ENCODE results near the gene AOC2.

Gene AOC2

DNA sequence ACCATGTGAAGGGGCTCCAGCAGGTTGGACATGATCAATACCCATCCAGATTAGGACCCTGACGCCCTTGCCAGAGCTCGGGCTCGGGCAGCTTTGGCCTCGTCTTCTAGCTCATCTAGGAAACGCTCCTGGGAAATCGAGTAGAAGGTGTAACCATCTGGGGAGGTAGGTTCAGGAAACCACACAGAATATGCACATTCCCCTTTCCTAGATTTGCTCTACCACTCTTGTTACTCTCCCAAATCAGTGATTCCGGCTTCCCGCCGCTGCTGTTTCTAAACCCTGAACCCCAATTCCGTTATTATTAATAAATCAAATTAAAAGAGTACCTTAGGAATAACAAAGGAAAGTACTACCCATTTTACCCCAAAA is 46.4 kb upstream of the AOC2 start:
- Histone ChIP-seq H3K27me3 (ENCODE audit: insufficient read depth, low read length, poor library complexity) (no peaks in the 10 kb centered on the region), H3K27ac (ENCODE audit: low read depth, low read length) (no peak overlapping the region), H2BK120ac (ENCODE audit: low read depth, low read length) (no peak overlapping the region), H3K23ac (ENCODE audit: low read length) (no peak overlapping the region), H3K79me1 (ENCODE audit: low read length) (peaks cover 7% of the 10 kb centered on the region), H2BK5ac (ENCODE audit: low read length) (no peak overlapping the region), H2BK15ac (replicated peaks; ENCODE audit: low read depth) (no peak overlapping the region), H3K79me2 (ENCODE audit: control insufficient read depth, insufficient read depth, low read length) (no peaks in the 10 kb centered on the region), H2AK5ac (ENCODE audit: low read length) (no peak overlapping the region), H3K18ac (ENCODE audit: low read length) (no peak overlapping the region), H4K5ac (ENCODE audit: low read length) (no peak overlapping the region), H3K4me3 (ENCODE audit: low read length) (peak overlapping the region; percentile 73), H3K4me2 (ENCODE audit: low read length) (peak overlapping the region; percentile 67), H3K56ac (ENCODE audit: low read length) (peak overlapping the region; percentile 97), H3K36me3 (ENCODE audit: control insufficient read depth, insufficient read depth, low read length) (no peaks in the 10 kb centered on the region), H3K9ac (ENCODE audit: low read length) (peak overlapping the region; percentile 94), H3K4me1 (ENCODE audit: control insufficient read depth, low read depth, low read length) (peaks cover 6% of the 10 kb centered on the region), H3K4ac (ENCODE audit: low read depth, low read length) (no peak overlapping the region), H4K8ac (ENCODE audit: low read depth, low read length) (no peak overlapping the region)
- no CpG with 5 or more reads among the region's 10 CpGs for WGBS (ENCODE audit: extremely low coverage, insufficient coverage, low lambda C conversion rate)
- DNase-seq = no peak

DNA sequence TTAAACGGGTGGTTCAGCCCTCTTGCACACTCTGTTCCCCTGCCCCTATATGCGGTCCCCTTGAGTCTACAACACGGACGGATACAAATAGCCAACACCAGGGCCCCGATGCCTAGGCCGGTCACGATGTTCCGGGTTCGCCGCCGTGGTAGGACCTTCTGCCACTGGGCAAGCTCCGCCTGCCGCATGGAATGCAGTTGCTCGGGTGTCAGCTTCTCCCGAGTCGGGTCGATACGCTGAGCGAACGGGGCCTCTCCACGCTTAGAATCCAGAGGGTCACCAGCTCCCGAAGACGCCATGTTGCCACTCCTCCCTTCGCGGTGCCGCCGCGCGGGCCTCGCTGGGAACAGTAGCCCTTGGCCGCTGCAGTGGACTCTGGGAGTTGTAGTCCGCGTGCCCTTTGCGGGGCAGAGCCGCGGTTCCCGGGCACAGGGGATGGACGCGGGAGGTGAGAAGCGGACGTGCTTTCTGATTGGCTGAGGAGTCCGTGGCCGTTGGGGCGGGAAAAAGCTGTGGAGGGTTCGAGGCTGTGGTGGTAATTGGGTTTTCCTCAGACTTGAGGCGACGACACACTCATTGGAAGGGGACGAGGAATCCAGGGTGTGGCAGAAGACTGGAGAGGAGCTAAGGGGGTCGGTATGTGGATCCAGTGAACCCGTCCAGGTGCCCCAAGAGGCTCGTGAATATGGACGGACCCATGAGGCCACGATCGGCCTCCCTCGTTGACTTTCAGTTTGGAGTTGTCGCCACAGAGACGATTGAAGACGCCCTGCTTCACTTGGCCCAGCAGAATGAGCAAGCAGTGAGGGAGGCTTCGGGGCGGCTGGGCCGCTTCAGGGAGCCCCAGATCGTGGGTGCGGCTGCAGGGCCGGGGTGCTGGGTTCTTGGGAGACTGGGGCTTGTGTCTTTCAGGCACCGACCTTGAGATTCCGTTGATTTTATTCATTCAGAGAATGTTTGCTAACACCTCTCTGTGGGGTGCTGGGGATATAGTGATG is 45.7 kb upstream of the AOC2 start, which contains the start of the genes CNTD1 and COA3:
Gene CNTD1 (plus strand): TSS at position 479 of the 998 bp plus-strand sequence. CDS start 207 bp downstream, at position 686.
Gene COA3 (minus strand): TSS at position 322 of the 998 bp plus-strand sequence. CDS start 23 bp downstream, at position 299.
- H4K5ac ChIP-seq (ENCODE audit: low read length) = no peak within 1 kb of the TSS
- peak within 1 kb of the TSS; percentile 73 for H3K4me3 ChIP-seq (ENCODE audit: low read length)
- no peak within 1 kb of the TSS for H2AK5ac ChIP-seq (ENCODE audit: low read length)
- no peak within 1 kb of the TSS for H2BK15ac ChIP-seq (replicated peaks; ENCODE audit: low read depth)
- H3K4me1 ChIP-seq (ENCODE audit: control insufficient read depth, low read depth, low read length) = peaks cover 6% of the 10 kb centered on the region
- H4K8ac ChIP-seq (ENCODE audit: low read depth, low read length) = no peak within 1 kb of the TSS
- no peaks in the 10 kb centered on the region for H3K79me2 ChIP-seq (ENCODE audit: control insufficient read depth, insufficient read depth, low read length)
- H3K36me3 ChIP-seq (ENCODE audit: control insufficient read depth, insufficient read depth, low read length) = no peaks in the 10 kb centered on the region
- peak within 1 kb of the TSS; percentile 97 for H3K56ac ChIP-seq (ENCODE audit: low read length)
- H3K27me3 ChIP-seq (ENCODE audit: insufficient read depth, low read length, poor library complexity) = no peaks in the 10 kb centered on the region
- H3K23ac ChIP-seq (ENCODE audit: low read length) = no peak within 1 kb of the TSS
- peaks cover 7% of the 10 kb centered on the region for H3K79me1 ChIP-seq (ENCODE audit: low read length)
- no peak within 1 kb of the TSS for H2BK120ac ChIP-seq (ENCODE audit: low read depth, low read length)
- DNase-seq = peak; percentile 94
- no peak within 1 kb of the TSS for H3K27ac ChIP-seq (ENCODE audit: low read depth, low read length)
- H3K9ac ChIP-seq (ENCODE audit: low read length) = peak within 1 kb of the TSS; percentile 94
- whole genome bisulfite sequencing (ENCODE audit: extremely low coverage, insufficient coverage, low lambda C conversion rate) = no CpG with 5 or more reads among the region's 66 CpGs
- no peak within 1 kb of the TSS for H3K18ac ChIP-seq (ENCODE audit: low read length)
- peak within 1 kb of the TSS; percentile 67 for H3K4me2 ChIP-seq (ENCODE audit: low read length)
- H3K4ac ChIP-seq (ENCODE audit: low read depth, low read length) = no peak within 1 kb of the TSS
- H2BK5ac ChIP-seq (ENCODE audit: low read length) = no peak within 1 kb of the TSS

DNA sequence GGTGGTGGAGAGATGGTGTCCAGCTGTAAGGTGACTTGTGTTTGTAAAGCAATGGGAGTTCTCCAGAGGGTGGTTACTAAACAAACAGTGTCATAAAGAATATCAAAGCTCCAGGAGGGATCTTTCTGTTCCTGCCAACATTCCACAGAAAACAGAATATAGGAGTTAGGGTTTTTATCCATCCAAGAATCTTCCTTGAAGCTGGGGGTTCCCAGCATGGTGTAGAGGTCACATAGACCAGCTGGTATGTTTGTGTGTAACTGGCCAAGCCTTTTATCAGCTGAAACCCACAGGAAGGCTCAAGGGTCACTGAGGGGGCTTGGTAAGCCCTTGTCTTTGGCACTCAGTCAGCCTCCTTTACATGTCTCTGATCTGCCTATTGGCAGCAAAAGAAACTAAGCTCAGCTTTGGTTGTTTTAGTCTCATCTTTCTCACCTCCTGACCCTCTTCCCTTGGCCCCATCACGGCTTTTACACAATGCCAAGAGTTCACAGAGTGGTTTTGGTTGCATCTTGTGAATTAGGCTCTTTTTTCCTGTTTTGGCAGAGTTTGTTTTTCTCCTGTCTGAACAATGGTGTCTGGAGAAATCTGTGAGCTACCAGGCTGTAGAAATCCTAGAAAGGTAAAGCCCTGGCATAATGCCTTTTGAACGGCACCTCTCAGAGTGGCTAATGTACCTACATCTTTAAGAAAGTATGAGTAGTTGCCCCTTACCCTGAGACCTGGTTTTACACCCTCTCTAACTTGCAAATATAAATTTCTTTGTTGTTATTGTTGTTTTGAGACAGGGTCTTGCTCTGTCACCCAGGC is 41.1 kb upstream of the AOC2 start:
- Histone ChIP-seq H3K4me2 (ENCODE audit: low read length) (no peak overlapping the region), H2AK5ac (ENCODE audit: low read length) (no peak overlapping the region), H3K27me3 (ENCODE audit: insufficient read depth, low read length, poor library complexity) (no peaks in the 10 kb centered on the region), H4K8ac (ENCODE audit: low read depth, low read length) (no peak overlapping the region), H3K79me2 (ENCODE audit: control insufficient read depth, insufficient read depth, low read length) (no peaks in the 10 kb centered on the region), H2BK120ac (ENCODE audit: low read depth, low read length) (no peak overlapping the region), H3K9ac (ENCODE audit: low read length) (no peak overlapping the region), H3K36me3 (ENCODE audit: control insufficient read depth, insufficient read depth, low read length) (no peaks in the 10 kb centered on the region), H3K79me1 (ENCODE audit: low read length) (no peaks in the 10 kb centered on the region), H3K18ac (ENCODE audit: low read length) (no peak overlapping the region), H3K4ac (ENCODE audit: low read depth, low read length) (no peak overlapping the region), H3K27ac (ENCODE audit: low read depth, low read length) (no peak overlapping the region), H2BK5ac (ENCODE audit: low read length) (no peak overlapping the region), H3K56ac (ENCODE audit: low read length) (no peak overlapping the region), H4K5ac (ENCODE audit: low read length) (no peak overlapping the region), H3K4me3 (ENCODE audit: low read length) (no peak overlapping the region), H3K23ac (ENCODE audit: low read length) (no peak overlapping the region), H2BK15ac (replicated peaks; ENCODE audit: low read depth) (no peak overlapping the region), H3K4me1 (ENCODE audit: control insufficient read depth, low read depth, low read length) (no peaks in the 10 kb centered on the region)
- DNase-seq = no peak
- no CpG with 5 or more reads among the region's 2 CpGs for WGBS (ENCODE audit: extremely low coverage, insufficient coverage, low lambda C conversion rate)

DNA sequence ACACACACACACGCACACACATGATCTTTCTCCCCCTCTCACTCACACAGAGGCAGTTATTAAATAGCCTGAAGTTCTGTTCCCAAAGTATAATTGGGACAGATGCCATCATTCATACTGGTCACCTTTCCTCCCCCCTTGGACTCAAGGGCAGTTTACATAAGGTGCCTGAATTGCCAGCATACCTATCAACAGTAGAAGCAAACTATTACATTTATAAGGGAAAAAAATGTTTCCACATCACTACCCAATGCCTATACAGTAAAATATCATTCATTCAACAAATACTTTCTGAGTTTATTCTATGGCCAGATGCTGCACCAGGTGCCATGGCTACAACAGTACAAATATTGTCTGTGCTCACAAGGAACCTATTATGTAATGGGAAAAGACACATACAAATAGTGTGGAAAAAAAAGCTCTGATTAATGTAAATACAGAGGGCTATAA is 39.4 kb upstream of the AOC2 start:
- no peak overlapping the region for H3K56ac ChIP-seq (ENCODE audit: low read length)
- WGBS (ENCODE audit: extremely low coverage, insufficient coverage, low lambda C conversion rate) = no CpG with 5 or more reads among the region's 1 CpG
- no peak overlapping the region for H3K4me3 ChIP-seq (ENCODE audit: low read length)
- H3K4me1 ChIP-seq (ENCODE audit: control insufficient read depth, low read depth, low read length) = no peaks in the 10 kb centered on the region
- H2AK5ac ChIP-seq (ENCODE audit: low read length) = no peak overlapping the region
- DNase-seq = no peak
- H3K27me3 ChIP-seq (ENCODE audit: insufficient read depth, low read length, poor library complexity) = no peaks in the 10 kb centered on the region
- no peak overlapping the region for H3K18ac ChIP-seq (ENCODE audit: low read length)
- no peak overlapping the region for H3K4me2 ChIP-seq (ENCODE audit: low read length)
- H3K4ac ChIP-seq (ENCODE audit: low read depth, low read length) = no peak overlapping the region
- H4K5ac ChIP-seq (ENCODE audit: low read length) = no peak overlapping the region
- no peaks in the 10 kb centered on the region for H3K36me3 ChIP-seq (ENCODE audit: control insufficient read depth, insufficient read depth, low read length)
- no peak overlapping the region for H3K9ac ChIP-seq (ENCODE audit: low read length)
- H3K79me1 ChIP-seq (ENCODE audit: low read length) = no peaks in the 10 kb centered on the region
- no peaks in the 10 kb centered on the region for H3K79me2 ChIP-seq (ENCODE audit: control insufficient read depth, insufficient read depth, low read length)
- H3K23ac ChIP-seq (ENCODE audit: low read length) = no peak overlapping the region
- no peak overlapping the region for H2BK15ac ChIP-seq (replicated peaks; ENCODE audit: low read depth)
- no peak overlapping the region for H3K27ac ChIP-seq (ENCODE audit: low read depth, low read length)
- H2BK120ac ChIP-seq (ENCODE audit: low read depth, low read length) = no peak overlapping the region
- H2BK5ac ChIP-seq (ENCODE audit: low read length) = no peak overlapping the region
- no peak overlapping the region for H4K8ac ChIP-seq (ENCODE audit: low read depth, low read length)

- Histone ChIP-seq H3K18ac (ENCODE audit: low read length) (no peak overlapping the region), H3K79me2 (ENCODE audit: control insufficient read depth, insufficient read depth, low read length) (no peaks in the 10 kb centered on the region), H3K23ac (ENCODE audit: low read length) (no peak overlapping the region), H3K4ac (ENCODE audit: low read depth, low read length) (no peak overlapping the region), H2AK5ac (ENCODE audit: low read length) (no peak overlapping the region), H3K36me3 (ENCODE audit: control insufficient read depth, insufficient read depth, low read length) (no peaks in the 10 kb centered on the region), H3K27ac (ENCODE audit: low read depth, low read length) (no peak overlapping the region), H4K8ac (ENCODE audit: low read depth, low read length) (no peak overlapping the region), H3K9ac (ENCODE audit: low read length) (no peak overlapping the region), H2BK15ac (replicated peaks; ENCODE audit: low read depth) (no peak overlapping the region), H3K27me3 (ENCODE audit: insufficient read depth, low read length, poor library complexity) (no peaks in the 10 kb centered on the region), H2BK5ac (ENCODE audit: low read length) (no peak overlapping the region), H4K5ac (ENCODE audit: low read length) (no peak overlapping the region), H2BK120ac (ENCODE audit: low read depth, low read length) (no peak overlapping the region), H3K56ac (ENCODE audit: low read length) (no peak overlapping the region), H3K4me2 (ENCODE audit: low read length) (no peak overlapping the region), H3K79me1 (ENCODE audit: low read length) (no peaks in the 10 kb centered on the region), H3K4me1 (ENCODE audit: control insufficient read depth, low read depth, low read length) (no peaks in the 10 kb centered on the region), H3K4me3 (ENCODE audit: low read length) (no peak overlapping the region)
- DNase-seq = no peak
- no CpG with 5 or more reads among the region's 1 CpG for WGBS (ENCODE audit: extremely low coverage, insufficient coverage, low lambda C conversion rate)
Measured at GRCh38 chr17:42806249-42806648, 38.1 kb upstream of the AOC2 start.

Measured in mesendoderm (in vitro differentiated cells).